Measurements from ENCODE around the gene ZNF710. TPM values are rescaled to one million over a fixed set of nuclear protein-coding genes. Genes with fewer than 3 reads are reported as not detected.
A peak's percentile ranks its signal among the peaks of the same experiment; 100 is the strongest.

The ZNF710 gene
- total and polyA plus RNA-seq, 2 of the 13 experiments (the other 11 are each of a cell fraction or from before 2014, with no cell fraction given), result 4.7 to 20.6 TPM

GRCh38 chr15:90035840-90036230, 34.7 kb downstream of the ZNF710 start:
- ATAC-seq (no peak; the same call in 2 of the 3 replicates), DNase-seq (ENCODE audit: low spot score) (no peak), FAIRE-seq (no peak)
- Histone ChIP-seq H3K36me3 (replicated peaks in 1 of 2; ENCODE audit: control insufficient read depth in 1 of 2, insufficient read depth in 2 of 2, low read length in 2 of 2) (no peaks in the 10 kb centered on the region; a peak in 2 of 5 replicates), H3K9ac (ENCODE audit: insufficient read depth, low read depth, low read length) (no peak overlapping the region), H2AFZ (ENCODE audit: low read length) (no peak overlapping the region), H3K4me2 (ENCODE audit: low read depth, low read length) (no peak overlapping the region), H3K79me2 (ENCODE audit: insufficient read depth, low read length) (peaks cover 35% of the 10 kb centered on the region), H3K27ac (ENCODE audit: extremely low read length, insufficient read depth, low read length) (peak overlapping the region; percentile 52), H4K20me1 (ENCODE audit: insufficient read depth, low read length) (peaks cover 4% of the 10 kb centered on the region; the same call in 1 of the 2 replicates), H3K27me3 (ENCODE audit: control insufficient read depth in 1 of 2, insufficient read depth in 2 of 2, low read length in 2 of 2) (no peaks in the 10 kb centered on the region), H3K4me3 (replicated peaks in 1 of 3; ENCODE audit: insufficient read depth in 1 of 3, low read depth in 2 of 3, low read length in 3 of 3) (no peak overlapping the region), H3K9me3 (ENCODE audit: low read length) (no peaks in the 10 kb centered on the region), H3K4me1 (ENCODE audit: insufficient read depth, low read length) (peaks cover 82% of the 10 kb centered on the region)
- ChIA-PET POLR2A (interaction anchor here (1.0 to 5.1 kb wide), 4 partner anchors 19 to 142 kb away, joined by 3 to 41 read pairs (median 6); partner anchors contain the start of genes AP3S2 and ZNF710), CTCF (ENCODE audit: low intra/inter-chr PET ratio, low total read pairs) (no interaction called here)
- in situ Hi-C loops (cut with HindIII; ENCODE audit: extremely low pct_ligation_motif_present, low pct_unique_long_range_greater_than_20kb) (no loop called here), intact Hi-C loops (cut with micrococcal nuclease; ENCODE audit: unreplicated experiment) (loop anchor here (5.0 kb wide), 1 partner anchor 34 kb away; the partner anchor contains the start of gene ZNF710)
- WGBS (ENCODE audit: low lambda C conversion rate), result 85% methylated on average over 10 of the region's 10 CpGs
- BruUV-seq (replicated peaks), result no TSS peak
- TF ChIP-seq PLSCR1 (CRISPR knock-in tag; IDR thresholded peaks at IDR 0.05; ENCODE audit: borderline replicate concordance) (no peak), ZNF772 (CRISPR knock-in tag; IDR thresholded peaks at IDR 0.05) (no peak), FOXA1 (IDR thresholded peaks at IDR 0.05) (no peak), FOXA1 (CRISPR knock-in tag; IDR thresholded peaks at IDR 0.05) (no peak), ARID5B (CRISPR knock-in tag; IDR thresholded peaks at IDR 0.05) (no peak), JDP2 (CRISPR knock-in tag; IDR thresholded peaks at IDR 0.05; ENCODE audit: borderline replicate concordance) (no peak), KDM2A (CRISPR knock-in tag; IDR thresholded peaks at IDR 0.05; ENCODE audit: borderline replicate concordance, low read depth) (no peak), ZNF383 (CRISPR knock-in tag; IDR thresholded peaks at IDR 0.05; ENCODE audit: borderline replicate concordance) (no peak), HES4 (CRISPR knock-in tag; IDR thresholded peaks at IDR 0.05; ENCODE audit: borderline replicate concordance) (no peak), TEAD2 (CRISPR knock-in tag; IDR thresholded peaks at IDR 0.05) (no peak), TERF1 (CRISPR knock-in tag; IDR thresholded peaks at IDR 0.05) (no peak), ZNF337 (CRISPR knock-in tag; IDR thresholded peaks at IDR 0.05; ENCODE audit: borderline replicate concordance, low read depth) (0 out of 2 replicates have a peak, but pooled peaks have one; percentile 2), ZBTB33 (CRISPR knock-in tag; IDR thresholded peaks at IDR 0.05) (no peak), ZNF558 (CRISPR knock-in tag; IDR thresholded peaks at IDR 0.05; ENCODE audit: borderline replicate concordance) (no peak), ZBTB7B (CRISPR knock-in tag; IDR thresholded peaks at IDR 0.05) (no peak), POGZ (CRISPR knock-in tag; IDR thresholded peaks at IDR 0.05) (no peak), ZNF230 (CRISPR knock-in tag; IDR thresholded peaks at IDR 0.05) (no peak), CAMTA2 (CRISPR knock-in tag; IDR thresholded peaks at IDR 0.05; ENCODE audit: borderline replicate concordance) (no peak)

Measured in HepG2 (cell line).